Ureter (tissue), 1 donor: Measurements from ENCODE around the gene HOXB13. TPM values are rescaled to one million over a fixed set of nuclear protein-coding genes. Genes with fewer than 3 reads are reported as not detected.

ENCODE experiments used
- DNase-seq: peaks from one replicate; pipeline ENCODE4 v3.0.0-alpha.2; 2020; ENCODE audit warnings: low spot score
- total RNA-seq: library from RNA; stranded (reverse); gene quantifications from one replicate; pipeline ENCODE4 v1.2.4, GENCODE V29; 2023
- donor health status: DM: yes; HTN: yes; CAD: no.

HOXB13 gene
- total RNA-seq, 1 donor from 2014 or later = not detected

DNA sequence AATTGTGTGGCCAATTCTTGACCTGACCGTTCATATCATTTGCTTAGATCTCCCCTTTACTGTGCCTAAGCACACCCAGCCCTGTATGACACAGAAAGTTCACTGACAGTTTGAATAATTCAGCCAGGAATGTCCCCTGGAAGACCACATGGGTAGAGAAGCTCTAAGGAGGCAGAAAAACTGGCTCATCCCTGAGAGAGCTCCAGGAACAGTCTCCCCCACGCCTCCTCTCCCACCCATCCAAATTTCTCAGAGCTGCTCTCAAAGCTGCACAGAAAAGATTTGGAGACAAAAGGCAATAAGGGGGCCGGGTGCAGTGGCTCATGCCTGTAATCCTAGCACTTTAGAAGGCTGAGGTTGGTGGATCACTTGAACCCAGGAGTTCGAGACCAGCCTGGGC is 17.4 kb downstream of the HOXB13 start:
- DNase-seq = no peak

DNA sequence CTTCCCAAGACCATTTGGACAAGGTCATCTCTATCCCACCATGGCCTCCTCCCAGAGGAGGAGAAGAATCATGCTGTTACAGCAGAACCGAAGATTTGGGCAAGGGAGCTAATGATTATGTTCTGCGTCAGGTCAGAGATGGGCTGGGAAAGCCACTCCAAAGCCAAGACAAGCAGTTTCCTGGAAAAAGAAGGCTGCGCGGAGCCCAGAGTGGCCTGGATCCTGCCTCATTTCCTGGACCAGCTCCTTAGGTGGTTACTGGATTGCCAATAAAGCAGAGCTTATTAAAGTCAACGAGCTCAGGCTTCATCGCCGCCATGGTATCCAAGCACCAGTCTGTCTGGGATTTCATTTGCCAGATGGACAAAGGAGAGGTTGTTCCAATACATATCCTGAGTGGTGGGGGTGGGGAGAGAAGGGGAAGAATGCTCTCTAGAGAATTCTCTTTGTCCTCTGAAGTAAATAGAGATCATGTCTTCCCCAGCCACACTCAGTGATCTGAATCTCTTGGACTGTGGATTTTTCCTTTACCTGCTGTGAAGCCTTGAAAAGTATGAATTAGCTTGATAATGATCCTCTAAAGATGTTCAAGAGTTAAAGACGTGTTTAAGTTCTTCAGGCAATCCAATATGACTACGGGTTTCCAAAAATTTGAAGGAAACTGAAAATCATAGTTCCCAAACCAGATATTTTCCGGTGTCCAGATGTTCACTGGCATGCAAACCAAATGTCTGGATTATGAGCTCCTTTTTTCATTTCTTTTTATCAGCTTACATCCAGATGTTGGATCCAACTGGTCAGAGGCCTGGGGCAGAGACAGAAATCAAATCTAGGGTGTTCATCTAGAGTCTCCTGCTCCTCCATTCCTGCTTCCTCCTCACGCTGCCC is 23.9 kb downstream of the HOXB13 start:
- no peak for DNase-seq

GRCh38 chr17:48701864-48702532 is 26.6 kb downstream of the HOXB13 start:
- no peak for DNase-seq

DNA sequence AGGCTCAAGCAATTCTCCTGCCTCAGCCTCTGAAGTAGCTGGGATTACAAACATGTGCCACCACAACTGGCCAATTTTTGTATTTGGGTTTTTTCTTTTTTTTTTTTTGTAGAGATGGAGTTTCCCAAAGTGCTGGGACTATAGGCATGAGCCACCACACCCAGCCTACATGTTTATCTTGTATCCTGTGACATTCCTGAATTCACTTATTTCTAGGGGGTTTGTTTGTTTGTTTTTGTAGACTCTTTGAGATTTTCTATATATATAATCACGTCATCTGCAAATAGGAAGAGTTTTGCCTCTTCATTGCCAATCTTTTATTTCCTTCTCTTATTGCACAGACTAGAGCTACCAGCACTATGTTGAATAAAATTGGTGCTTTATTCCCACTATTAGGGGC is 35.4 kb downstream of the HOXB13 start:
- DNase-seq = no peak

DNA sequence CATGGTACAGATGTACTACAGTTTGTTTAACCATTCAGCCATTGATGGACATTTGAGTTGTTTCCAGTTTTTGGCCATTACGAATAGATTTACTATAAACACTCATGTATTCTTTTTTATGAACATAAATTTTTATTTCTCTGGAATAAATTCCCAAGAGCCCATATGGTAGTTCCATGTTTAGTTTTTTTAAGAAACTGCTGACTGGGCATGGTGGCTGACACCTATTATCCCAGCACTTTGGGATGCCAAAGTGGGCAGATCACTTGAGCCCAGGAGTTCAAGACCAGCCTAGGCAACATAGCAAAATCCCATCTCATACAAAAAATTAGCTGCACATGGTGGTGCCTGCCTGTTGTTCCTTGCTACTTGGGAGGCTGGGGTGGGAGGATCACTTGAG is 36.5 kb downstream of the HOXB13 start:
- DNase-seq = no peak

GRCh38 chr17:48690655-48691054 is 37.9 kb downstream of the HOXB13 start:
- DNase-seq = no peak

DNA sequence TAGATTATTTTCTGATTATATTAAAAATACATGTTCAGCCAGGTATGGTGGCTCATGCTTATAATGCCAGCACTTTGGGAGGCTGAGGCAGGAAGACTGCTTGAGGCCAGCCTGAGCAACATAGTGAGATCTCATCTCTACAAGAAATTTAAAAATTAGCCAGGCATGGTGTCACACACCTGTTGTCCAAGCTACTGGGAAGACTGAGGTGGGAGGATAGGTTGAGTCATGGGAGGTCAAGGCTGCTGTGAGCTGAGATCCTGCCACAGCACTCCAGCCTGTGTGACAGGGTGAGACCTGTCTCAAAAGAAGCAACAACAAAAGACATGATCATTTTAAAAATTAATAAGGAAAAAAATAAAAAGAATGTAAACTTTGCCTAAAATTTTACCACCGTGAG is 46.9 kb downstream of the HOXB13 start:
- DNase-seq = no peak

DNA sequence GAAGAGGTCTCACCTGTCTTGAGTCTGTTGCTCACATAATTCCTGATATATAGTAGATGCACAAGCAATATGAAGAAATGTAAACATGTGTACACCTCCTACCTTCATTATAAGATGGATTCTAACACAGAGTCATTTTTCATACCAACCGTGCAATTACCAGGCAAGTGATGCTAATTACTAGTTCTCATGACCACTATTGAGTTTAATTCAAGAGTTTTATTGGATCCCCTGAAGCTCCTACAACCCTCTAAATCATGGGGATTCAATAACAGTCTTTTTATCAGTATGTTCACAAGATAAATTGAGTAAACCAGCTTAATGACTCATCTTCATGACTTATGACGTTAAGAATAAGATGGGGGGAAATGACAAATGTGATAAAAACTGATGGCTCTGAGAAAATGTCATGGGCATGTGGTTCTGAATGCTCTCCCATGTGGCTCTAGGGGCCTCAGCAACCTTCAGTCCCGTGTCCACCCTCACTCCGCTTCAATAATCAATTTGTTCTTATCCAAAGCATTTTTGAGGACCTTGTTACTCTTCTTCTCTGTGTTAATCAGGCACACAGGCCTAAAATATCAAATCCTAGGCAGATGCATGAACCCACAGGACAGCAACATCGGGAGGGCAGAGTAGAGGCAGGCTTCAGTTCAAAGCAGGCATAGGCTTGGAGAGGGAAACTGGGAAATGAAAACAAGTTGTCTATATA is 49.0 kb downstream of the HOXB13 start:
- DNase-seq = no peak

DNA sequence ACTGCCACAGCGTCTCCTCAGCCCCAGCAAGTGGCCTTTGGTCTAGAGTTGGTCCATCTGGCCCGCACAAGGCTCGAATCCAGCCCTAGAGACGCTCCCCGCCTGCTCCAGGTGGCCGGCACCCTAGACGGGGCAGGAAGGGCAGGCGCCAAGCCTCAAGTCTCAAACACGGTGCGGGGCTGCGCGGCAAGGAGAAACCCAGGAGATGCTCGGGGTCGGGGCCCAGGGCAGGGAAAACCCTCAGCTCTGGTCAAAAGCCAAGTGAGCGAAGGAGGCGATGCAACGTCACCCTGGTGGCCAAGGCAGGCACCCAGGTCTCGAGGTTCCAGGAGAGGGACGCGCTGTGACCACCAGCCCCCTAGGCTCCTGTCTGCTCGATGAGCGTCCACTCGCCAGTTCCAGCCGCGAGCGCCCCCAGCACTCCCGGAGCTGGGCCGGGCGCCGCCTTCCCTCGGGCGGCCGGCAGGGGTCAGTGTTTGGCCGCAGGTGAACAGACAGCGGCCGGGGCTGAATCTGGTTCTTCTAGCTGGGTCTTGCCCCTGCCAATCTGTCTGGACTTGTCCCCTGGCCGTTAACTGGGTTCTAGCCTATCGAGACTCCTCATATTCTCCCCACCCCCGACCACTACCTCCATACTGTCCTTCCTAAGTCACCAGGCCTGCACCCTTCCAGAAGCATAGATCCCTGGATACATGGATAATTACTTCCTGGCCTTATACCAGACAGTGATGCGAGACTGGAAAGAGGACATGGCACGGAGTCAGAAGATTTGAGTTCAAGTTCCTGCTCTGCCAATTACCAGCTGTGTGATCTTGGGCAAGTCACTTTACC is 50.2 kb downstream of the HOXB13 start:
- DNase-seq = peak; percentile 70

DNA sequence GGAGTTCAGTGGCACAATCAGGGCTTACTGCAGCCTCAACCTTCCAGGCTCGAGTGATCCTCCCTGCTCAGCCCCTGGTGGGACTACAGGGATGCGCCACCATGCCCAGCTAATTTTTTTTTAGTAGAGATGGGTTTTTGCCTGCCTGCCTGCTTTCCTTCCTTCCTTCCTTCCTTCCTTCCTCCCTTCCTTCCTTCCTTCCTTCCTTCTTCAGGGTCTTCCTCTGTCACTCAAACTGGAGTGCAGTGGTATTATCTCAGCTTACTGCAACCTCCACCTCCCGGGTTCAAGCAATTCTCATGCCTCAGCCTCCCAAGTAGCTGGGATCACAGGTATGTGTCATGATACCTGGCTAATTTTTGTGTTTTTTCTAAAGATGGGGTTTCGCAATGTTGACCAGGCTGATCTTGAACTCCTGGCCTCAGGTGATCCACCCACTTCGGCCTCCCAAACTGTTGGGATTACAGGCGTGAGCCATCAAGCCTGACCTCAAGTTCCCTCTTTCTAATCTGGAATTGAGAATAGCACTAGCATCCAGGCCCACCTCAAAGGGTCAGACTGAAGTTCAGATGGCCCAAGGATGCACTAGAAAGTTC is 51.5 kb downstream of the HOXB13 start:
- DNase-seq = no peak

Other genes starting within 250 kb of the HOXB13 start
- 0.31 TPM for gene HOXB1, start 197.7 kb downstream of the HOXB13 start, total RNA-seq
- 50.7 TPM for gene HOXB2, start 183.6 kb downstream of the HOXB13 start, total RNA-seq
- gene HOXB4, start 150.4 kb downstream of the HOXB13 start, total RNA-seq = 28.7 TPM
- 179 TPM for gene HOXB3, start 138.5 kb downstream of the HOXB13 start, total RNA-seq
- 30.1 TPM for gene HOXB5, start 135.0 kb downstream of the HOXB13 start, total RNA-seq
- 111 TPM for gene HOXB6, start 123.8 kb downstream of the HOXB13 start, total RNA-seq
- gene HOXB7, start 117.7 kb downstream of the HOXB13 start, total RNA-seq = 28.9 TPM
- 56.2 TPM for gene HOXB8, start 113.5 kb downstream of the HOXB13 start, total RNA-seq
- gene HOXB9, start 102.4 kb downstream of the HOXB13 start, total RNA-seq = 33.2 TPM
- gene PRAC1, start 6.2 kb downstream of the HOXB13 start, total RNA-seq = not detected
- gene PRAC2, start 5.6 kb downstream of the HOXB13 start, total RNA-seq = not detected
- gene TTLL6, start 88.5 kb upstream of the HOXB13 start, total RNA-seq = 0.68 TPM
- 221 TPM for gene CALCOCO2, start 102.3 kb upstream of the HOXB13 start, total RNA-seq
- gene ATP5MC1, start 164.0 kb upstream of the HOXB13 start, total RNA-seq = 109 TPM
- 81.9 TPM for gene UBE2Z, start 179.7 kb upstream of the HOXB13 start, total RNA-seq
- gene SNF8, start 216.1 kb upstream of the HOXB13 start, total RNA-seq = 76.0 TPM
- not detected for gene GIP, start 239.8 kb upstream of the HOXB13 start, total RNA-seq